IPS-NIHi7 (cell line): ENCODE results near the gene USHBP1.

Experiments
- DNase-seq: peaks from one replicate; pipeline ENCODE4 v3.0.0; 2012; ENCODE audit warnings: mixed read lengths; ENCODE audit errors: extremely low spot score

The USHBP1 gene

GRCh38 chr19:17264641-17264979 is at the start of gene USHBP1:
TSS of gene USHBP1 (minus strand) at chr19:17264745. CDS start at chr19:17264299, 446 bp downstream.
- DNase-seq = peak; percentile 68

- no peak for DNase-seq
These were observed 49.6 kb upstream of the USHBP1 start for GRCh38 chr19:17314007-17314593.

- no peak for DNase-seq
These were observed 47.9 kb upstream of the USHBP1 start for GRCh38 chr19:17312189-17313113.

GRCh38 chr19:17311455-17312188 is 47.1 kb upstream of the USHBP1 start:
- no peak for DNase-seq

- no peak for DNase-seq
These were observed 45.5 kb upstream of the USHBP1 start for GRCh38 chr19:17309965-17310461.

- peak; percentile 97 for DNase-seq
These were observed 44.8 kb upstream of the USHBP1 start, which contains the start of gene DDA1 for GRCh38 chr19:17309198-17309964. TSS of gene DDA1 (plus strand) at chr19:17309563. CDS start at chr19:17309655, 92 bp downstream.

GRCh38 chr19:17307876-17308377 is 43.4 kb upstream of the USHBP1 start:
- no peak for DNase-seq

- no peak for DNase-seq
These were observed 41.8 kb upstream of the USHBP1 start for GRCh38 chr19:17306285-17306714.

GRCh38 chr19:17305517-17306284 is 41.2 kb upstream of the USHBP1 start, which contains the start of gene MRPL34:
TSS of gene MRPL34 (plus strand) at chr19:17305872. CDS start at chr19:17305893, 21 bp downstream.
- DNase-seq = peak; percentile 85

- no peak for DNase-seq
These were observed 40.6 kb upstream of the USHBP1 start for GRCh38 chr19:17305216-17305516.

GRCh38 chr19:17304386-17305215 is 40.1 kb upstream of the USHBP1 start:
- DNase-seq = no peak

- no peak for DNase-seq
These were observed 39.4 kb upstream of the USHBP1 start for GRCh38 chr19:17303940-17304267.

- peak; percentile 91 for DNase-seq
These were observed 38.8 kb upstream of the USHBP1 start, which contains the start of gene ABHD8 for GRCh38 chr19:17303167-17303939. TSS of gene ABHD8 (minus strand) at chr19:17303425. CDS start at chr19:17301616, 1,809 bp downstream.

GRCh38 chr19:17302391-17303166 is 38.0 kb upstream of the USHBP1 start:
- DNase-seq = no peak

- DNase-seq = no peak
These were observed 36.6 kb upstream of the USHBP1 start for GRCh38 chr19:17300992-17301619.

- no peak for DNase-seq
These were observed 32.4 kb upstream of the USHBP1 start for GRCh38 chr19:17296976-17297375.

GRCh38 chr19:17296273-17296672 is 31.7 kb upstream of the USHBP1 start:
- DNase-seq = no peak
